Spleen (tissue), 7 donors: ENCODE data around the gene TRMT61A.

ENCODE experiments used
- CTCF ChIP-seq, 11 experiments: fragments of 200-600 bp in 7 of 11; fragments of 450-650 bp in 4 of 11; sonication (generic) in 4 of 11; IDR thresholded peaks in 8 of 11; conservative IDR thresholded peaks in 3 of 11; 1 replicate in 7 of 11; 2 replicates in 4 of 11; pipeline versions ENCODE4 v1.4.0 to v1.8.0; 2016 to 2021; ENCODE audit warnings: antibody characterized with exemption in 11 of 11, inconsistent platforms in 4 of 11, mild to moderate bottlenecking in 1 of 11
- POLR2A ChIP-seq, 3 donors: fragments of 450-650 bp; IDR thresholded peaks; one replicate each; pipeline ENCODE4 v1.5.1; 2017; ENCODE audit warnings: antibody characterized with exemption in 3 of 3, mild to moderate bottlenecking in 1 of 3
- POLR2AphosphoS5 ChIP-seq, 3 donors: sonication (generic); formaldehyde crosslinking; IDR thresholded peaks; one replicate each; pipeline ENCODE4 v1.5.1; 2017; ENCODE audit warnings: antibody characterized with exemption in 3 of 3
- donor health status: DM: no; HTN: no; CAD: no; lungs with moderate emphysema.
- donor health status: DM: no; HTN: no; CAD: no.
- donor health status: DM: no; HTN: no; CAD: no.

GRCh38 chr14:103533137-103533998 lies 4.4 kb downstream of the TRMT61A start:
- TF ChIP-seq POLR2AphosphoS5 (IDR thresholded peaks at IDR 0.05): no peak
- no peak for TF ChIP-seq CTCF (IDR thresholded peaks at IDR 0.05 in 8 of 11, conservative IDR thresholded peaks at IDR 0.05 in 3 of 11)
- TF ChIP-seq POLR2A (IDR thresholded peaks at IDR 0.05): no peak
